ENCODE data around the gene SNRK.

Gene SNRK

DNA sequence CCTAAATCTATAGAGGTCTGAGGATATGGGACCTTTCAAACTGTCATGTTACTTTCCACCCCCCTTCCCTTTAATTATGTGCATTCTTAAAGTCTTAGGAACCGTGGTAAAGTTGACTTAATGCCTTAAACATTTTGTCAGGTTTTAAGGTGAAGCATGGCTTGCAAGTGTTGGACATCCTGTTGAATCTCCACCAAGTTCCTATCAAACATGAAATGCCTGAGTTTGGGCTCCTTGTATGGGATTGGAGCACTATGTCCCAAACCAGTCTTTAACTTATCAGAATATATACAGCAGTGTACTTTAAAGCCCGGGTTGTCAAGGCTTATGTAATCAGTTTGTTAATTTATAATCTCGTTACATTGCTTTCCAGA, 1.1 kb downstream of the SNRK start:
- Mint-ChIP-seq H3K36me3 (peaks cover 15% of the 10 kb centered on the region), H3K27me3 (no peaks in the 10 kb centered on the region), H3K9me3 (no peaks in the 10 kb centered on the region), H3K27ac (peak overlapping the region; percentile 67), H3K4me1 (peaks cover 63% of the 10 kb centered on the region), H3K4me3 (peak overlapping the region; percentile 85)
- no peak for ATAC-seq

DNA sequence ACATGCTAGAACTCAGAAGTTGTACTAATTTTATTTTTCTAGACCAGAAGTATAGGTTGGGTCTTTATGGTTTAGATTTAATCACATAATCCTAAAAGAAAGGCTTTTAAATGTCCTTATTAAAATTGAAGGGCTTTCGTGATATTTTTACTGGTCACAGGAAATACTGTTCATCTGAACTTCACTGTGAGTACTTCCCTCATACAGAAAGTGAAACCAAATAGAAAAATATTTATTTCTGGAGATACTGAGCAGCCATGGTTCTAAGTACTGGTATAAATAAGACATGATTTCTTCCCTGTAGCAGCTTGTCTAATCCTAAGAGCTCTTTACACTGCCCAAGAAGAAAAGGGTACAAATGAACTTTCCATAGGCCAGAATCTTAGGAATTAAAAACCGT, 2.0 kb downstream of the SNRK start:
- Mint-ChIP-seq H3K4me1 (peaks cover 71% of the 10 kb centered on the region), H3K9me3 (no peaks in the 10 kb centered on the region), H3K36me3 (peaks cover 23% of the 10 kb centered on the region), H3K27ac (peak overlapping the region; percentile 67), H3K27me3 (no peaks in the 10 kb centered on the region), H3K4me3 (peak overlapping the region; percentile 65)
- ATAC-seq: no peak

DNA sequence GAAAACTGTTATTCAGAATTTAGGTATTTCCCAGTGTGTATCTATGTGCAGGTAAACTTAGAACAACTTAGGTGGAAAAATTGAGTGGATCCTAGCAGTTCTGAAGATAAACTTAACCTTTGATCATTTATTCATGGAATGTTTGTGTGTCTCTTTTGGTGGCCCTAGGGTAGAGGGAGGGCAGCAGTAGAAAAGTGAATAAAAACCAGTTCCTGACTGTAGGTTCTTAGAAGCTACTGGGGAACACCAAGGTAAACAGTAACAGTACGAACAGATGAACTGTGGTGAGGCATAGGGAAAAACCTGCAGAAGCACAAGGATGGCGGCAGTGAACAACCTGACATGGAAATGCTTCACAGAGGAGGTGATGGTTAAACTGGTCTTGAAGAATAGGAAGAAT, 2.5 kb downstream of the SNRK start:
- peaks cover 71% of the 10 kb centered on the region for H3K4me1 Mint-ChIP-seq
- H3K27ac Mint-ChIP-seq: peak overlapping the region; percentile 67
- H3K9me3 Mint-ChIP-seq: no peaks in the 10 kb centered on the region
- H3K36me3 Mint-ChIP-seq: peaks cover 23% of the 10 kb centered on the region
- peak overlapping the region; percentile 65 for H3K4me3 Mint-ChIP-seq
- no peak for ATAC-seq
- H3K27me3 Mint-ChIP-seq: no peaks in the 10 kb centered on the region

DNA sequence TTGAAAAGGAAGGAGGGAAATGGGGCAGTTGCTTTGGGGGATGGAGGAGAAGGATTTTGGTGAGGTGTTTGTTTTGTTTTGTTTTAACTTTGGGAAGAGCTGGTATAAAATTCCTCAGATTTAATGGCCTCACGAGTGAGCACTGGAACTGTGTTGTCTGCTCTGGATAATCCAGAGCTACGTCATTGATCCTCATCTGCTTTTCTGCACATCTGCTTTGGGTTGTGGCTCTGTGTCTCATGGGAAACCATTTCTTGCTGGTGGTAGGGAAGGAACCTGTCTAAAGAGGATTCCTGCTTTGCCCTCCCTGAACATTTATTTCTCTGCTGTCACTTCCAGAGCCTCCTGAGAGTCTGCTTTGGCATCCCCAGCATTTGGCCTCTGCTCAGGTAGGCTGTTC, 3.1 kb downstream of the SNRK start:
- H3K9me3 Mint-ChIP-seq: no peaks in the 10 kb centered on the region
- peaks cover 71% of the 10 kb centered on the region for H3K4me1 Mint-ChIP-seq
- no peaks in the 10 kb centered on the region for H3K27me3 Mint-ChIP-seq
- peak overlapping the region; percentile 65 for H3K4me3 Mint-ChIP-seq
- peak overlapping the region; percentile 67 for H3K27ac Mint-ChIP-seq
- ATAC-seq: no peak
- H3K36me3 Mint-ChIP-seq: peaks cover 23% of the 10 kb centered on the region

GRCh38 chr3:43289841-43290470, 3.6 kb downstream of the SNRK start:
- ATAC-seq: no peak
- H3K4me1 Mint-ChIP-seq: peaks cover 73% of the 10 kb centered on the region
- no peaks in the 10 kb centered on the region for H3K27me3 Mint-ChIP-seq
- H3K36me3 Mint-ChIP-seq: peaks cover 23% of the 10 kb centered on the region
- H3K4me3 Mint-ChIP-seq: peak overlapping the region; percentile 47
- H3K27ac Mint-ChIP-seq: peak overlapping the region; percentile 67
- no peaks in the 10 kb centered on the region for H3K9me3 Mint-ChIP-seq

DNA sequence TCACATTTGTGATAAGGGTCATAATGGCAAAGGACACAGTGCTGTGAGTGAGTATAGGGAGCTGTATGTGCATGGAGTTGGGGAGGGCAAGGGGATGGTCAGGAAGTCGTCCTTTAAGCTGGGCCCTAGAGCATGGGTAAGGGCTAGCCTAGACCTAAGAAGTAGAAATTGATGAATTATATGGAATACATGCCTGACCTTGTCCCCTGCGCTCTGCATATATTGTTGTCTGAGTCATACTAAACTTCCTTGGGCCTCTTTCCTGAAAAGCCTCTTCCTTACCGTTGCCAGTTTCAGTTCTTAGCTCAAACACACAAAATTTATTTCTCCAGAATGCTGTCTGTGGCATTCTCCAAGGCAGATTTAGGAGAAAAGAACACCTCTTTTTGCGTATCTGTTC, 4.6 kb downstream of the SNRK start:
- Mint-ChIP-seq H3K36me3 (peaks cover 23% of the 10 kb centered on the region), H3K27ac (peak overlapping the region; percentile 67), H3K4me3 (peak overlapping the region; percentile 5), H3K9me3 (no peaks in the 10 kb centered on the region), H3K27me3 (no peaks in the 10 kb centered on the region), H3K4me1 (peaks cover 77% of the 10 kb centered on the region)
- ATAC-seq: no peak

DNA sequence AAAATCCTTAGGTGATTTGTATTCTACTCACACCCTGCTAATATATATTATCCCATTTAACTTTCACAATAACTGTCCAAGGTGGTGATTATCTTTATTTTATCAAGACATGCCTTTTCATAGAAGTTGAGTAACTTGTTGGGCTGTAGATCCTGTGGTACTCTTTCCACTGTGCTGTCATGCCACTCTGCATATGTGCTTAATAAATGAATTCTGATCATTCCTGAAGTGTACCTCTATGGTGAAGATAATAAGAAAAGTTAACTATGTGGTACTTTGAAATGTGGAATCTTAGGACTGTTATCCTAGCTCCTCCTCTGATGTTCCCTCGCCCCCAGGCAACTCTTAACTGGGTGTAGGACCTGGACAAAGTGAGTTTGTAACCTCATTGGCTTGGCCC, 5.2 kb downstream of the SNRK start:
- no peak for ATAC-seq
- Mint-ChIP-seq H3K27ac (peak overlapping the region; percentile 67), H3K4me1 (peaks cover 81% of the 10 kb centered on the region), H3K36me3 (peaks cover 23% of the 10 kb centered on the region), H3K4me3 (no peak overlapping the region), H3K27me3 (no peaks in the 10 kb centered on the region), H3K9me3 (no peaks in the 10 kb centered on the region)

DNA sequence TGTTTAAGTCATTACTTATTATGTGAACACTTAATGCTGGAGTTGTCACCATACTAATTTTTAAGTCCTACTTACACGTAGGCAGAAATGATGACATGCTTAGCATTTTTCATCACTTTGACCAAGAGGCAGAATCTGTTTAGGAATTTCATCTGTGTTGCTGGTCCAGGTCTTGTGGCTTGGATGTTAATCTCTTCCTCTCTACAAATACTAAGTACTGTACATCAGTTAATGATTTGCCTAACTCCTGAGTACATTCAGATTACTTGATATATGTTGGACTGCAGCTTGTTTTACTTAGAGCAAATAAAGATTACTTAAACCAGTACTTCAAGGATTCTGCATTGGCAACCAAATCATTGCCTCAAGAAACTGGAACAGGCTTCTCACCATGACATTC, 8.6 kb downstream of the SNRK start:
- Mint-ChIP-seq H3K36me3 (peaks cover 24% of the 10 kb centered on the region), H3K27me3 (no peaks in the 10 kb centered on the region), H3K4me3 (no peak overlapping the region), H3K4me1 (peaks cover 70% of the 10 kb centered on the region), H3K9me3 (no peaks in the 10 kb centered on the region), H3K27ac (peak overlapping the region; percentile 69)
- ATAC-seq: no peak

DNA sequence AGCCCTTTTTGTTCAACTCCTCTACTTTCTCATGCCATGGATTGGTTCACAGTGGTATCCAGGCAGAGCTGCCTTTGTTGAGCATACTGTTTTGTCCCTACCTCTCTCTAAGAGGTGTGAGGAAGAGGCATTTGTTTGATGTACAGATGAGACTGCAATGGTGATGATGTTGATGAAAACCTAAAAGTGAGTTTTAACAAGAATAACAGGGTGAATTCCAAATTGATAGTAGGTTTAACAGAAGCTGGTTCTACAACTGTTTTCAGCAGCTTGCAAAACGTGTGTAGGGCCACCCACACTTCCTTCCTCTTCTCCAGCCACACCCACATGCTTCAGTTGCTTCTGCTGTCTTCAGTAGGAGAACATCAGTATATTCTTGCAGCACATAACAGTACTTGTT, 10.2 kb downstream of the SNRK start:
- peak; percentile 90 for ATAC-seq
- Mint-ChIP-seq H3K36me3 (peaks cover 18% of the 10 kb centered on the region), H3K27ac (no peak overlapping the region), H3K4me3 (peak overlapping the region; percentile 56), H3K4me1 (peaks cover 54% of the 10 kb centered on the region), H3K27me3 (no peaks in the 10 kb centered on the region), H3K9me3 (no peaks in the 10 kb centered on the region)

DNA sequence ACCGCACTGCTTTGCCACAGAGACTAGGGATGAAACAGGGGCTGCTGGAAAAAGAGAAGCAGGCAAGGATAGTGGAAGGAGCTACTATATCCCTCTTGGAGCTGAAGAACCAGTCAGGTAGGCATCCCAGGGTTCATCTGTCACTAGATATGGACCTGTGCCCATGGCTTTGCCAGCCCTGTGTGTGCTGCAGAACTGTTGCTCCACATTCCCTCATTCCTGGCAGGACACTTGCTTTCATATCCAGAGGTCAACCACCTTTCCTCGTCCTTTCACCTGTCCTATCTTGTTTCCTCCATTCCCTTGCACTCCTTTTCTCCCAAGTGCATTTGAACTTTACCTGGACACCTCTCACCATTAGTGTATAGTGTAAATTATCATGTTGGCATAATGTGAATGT, 12.0 kb downstream of the SNRK start:
- Mint-ChIP-seq H3K9me3 (no peaks in the 10 kb centered on the region), H3K4me1 (peaks cover 43% of the 10 kb centered on the region), H3K4me3 (no peak overlapping the region), H3K27me3 (no peaks in the 10 kb centered on the region), H3K36me3 (peaks cover 12% of the 10 kb centered on the region), H3K27ac (peak overlapping the region; percentile 36)
- ATAC-seq: no peak

DNA sequence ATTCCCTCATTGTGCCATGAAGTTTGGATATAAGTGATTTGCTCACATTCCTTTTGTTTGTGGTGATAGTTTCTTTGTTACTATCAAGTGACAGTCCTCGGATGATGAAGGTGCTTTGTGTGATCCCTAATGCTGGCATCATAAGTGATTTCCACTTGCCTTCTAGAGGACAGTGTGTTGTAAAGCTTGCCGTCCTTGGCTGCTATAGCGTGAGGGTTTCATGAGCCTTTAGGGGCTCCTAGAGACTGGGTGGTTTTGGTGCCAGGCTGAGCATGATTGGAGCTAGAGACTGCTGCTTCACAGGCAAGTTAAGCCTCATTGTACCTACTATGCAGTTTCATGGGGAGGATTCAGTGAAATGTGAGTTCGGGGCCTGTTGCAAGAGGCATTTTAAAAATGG, 12.4 kb downstream of the SNRK start:
- no peaks in the 10 kb centered on the region for H3K9me3 Mint-ChIP-seq
- ATAC-seq: no peak
- peak overlapping the region; percentile 36 for H3K27ac Mint-ChIP-seq
- peaks cover 17% of the 10 kb centered on the region for H3K36me3 Mint-ChIP-seq
- H3K4me1 Mint-ChIP-seq: peaks cover 42% of the 10 kb centered on the region
- H3K4me3 Mint-ChIP-seq: no peak overlapping the region
- H3K27me3 Mint-ChIP-seq: no peaks in the 10 kb centered on the region

- Mint-ChIP-seq H3K27ac (no peak overlapping the region), H3K4me3 (no peak overlapping the region), H3K4me1 (peaks cover 26% of the 10 kb centered on the region), H3K27me3 (no peaks in the 10 kb centered on the region), H3K36me3 (peaks cover 33% of the 10 kb centered on the region), H3K9me3 (no peaks in the 10 kb centered on the region)
- ATAC-seq: no peak
Observed at GRCh38 chr3:43302116-43302880, 16.0 kb downstream of the SNRK start.

GRCh38 chr3:43304126-43304525, 17.8 kb downstream of the SNRK start:
- peaks cover 26% of the 10 kb centered on the region for H3K4me1 Mint-ChIP-seq
- no peak for ATAC-seq
- H3K36me3 Mint-ChIP-seq: peaks cover 41% of the 10 kb centered on the region
- no peaks in the 10 kb centered on the region for H3K9me3 Mint-ChIP-seq
- no peaks in the 10 kb centered on the region for H3K27me3 Mint-ChIP-seq
- H3K27ac Mint-ChIP-seq: no peak overlapping the region
- H3K4me3 Mint-ChIP-seq: no peak overlapping the region

- Mint-ChIP-seq H3K4me1 (peaks cover 40% of the 10 kb centered on the region), H3K9me3 (no peaks in the 10 kb centered on the region), H3K36me3 (peaks cover 60% of the 10 kb centered on the region), H3K4me3 (no peak overlapping the region), H3K27me3 (no peaks in the 10 kb centered on the region), H3K27ac (peak overlapping the region; percentile 4)
- no peak for ATAC-seq
Observed at GRCh38 chr3:43307226-43307625, 20.9 kb downstream of the SNRK start.

DNA sequence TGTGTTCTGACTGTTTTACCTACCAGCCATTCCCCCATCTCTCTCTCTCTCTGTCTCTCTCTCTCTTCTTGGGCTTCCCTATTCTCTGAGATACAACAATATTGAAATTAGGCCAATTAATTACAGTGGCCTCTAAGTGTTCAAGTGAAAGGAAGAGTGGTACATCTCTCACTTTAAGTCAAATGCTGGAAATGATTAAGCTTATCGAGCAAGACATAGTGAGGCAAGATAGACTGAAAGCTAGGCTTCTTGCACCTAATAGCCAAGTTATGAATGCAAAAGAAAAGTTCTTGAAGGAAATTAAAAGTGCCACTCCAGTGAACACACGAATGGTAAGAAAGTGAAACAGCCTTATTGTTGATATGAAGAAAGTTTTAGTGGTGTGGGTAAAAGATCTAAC, 21.3 kb downstream of the SNRK start:
- H3K27me3 Mint-ChIP-seq: no peaks in the 10 kb centered on the region
- H3K4me3 Mint-ChIP-seq: no peak overlapping the region
- ATAC-seq: no peak
- peak overlapping the region; percentile 4 for H3K27ac Mint-ChIP-seq
- peaks cover 41% of the 10 kb centered on the region for H3K4me1 Mint-ChIP-seq
- peaks cover 1% of the 10 kb centered on the region for H3K9me3 Mint-ChIP-seq
- peaks cover 63% of the 10 kb centered on the region for H3K36me3 Mint-ChIP-seq

Measured in stimulated activated memory B cell treated with anti-CD40 and anti-IgM and Interleukin-4, amounts not matched to agents 10 μg/mL and 1 μg/mL and 100 μg/mL, for 72 hours (primary cell).